Measurements from ENCODE around the gene DUSP28.

Gene DUSP28

DNA sequence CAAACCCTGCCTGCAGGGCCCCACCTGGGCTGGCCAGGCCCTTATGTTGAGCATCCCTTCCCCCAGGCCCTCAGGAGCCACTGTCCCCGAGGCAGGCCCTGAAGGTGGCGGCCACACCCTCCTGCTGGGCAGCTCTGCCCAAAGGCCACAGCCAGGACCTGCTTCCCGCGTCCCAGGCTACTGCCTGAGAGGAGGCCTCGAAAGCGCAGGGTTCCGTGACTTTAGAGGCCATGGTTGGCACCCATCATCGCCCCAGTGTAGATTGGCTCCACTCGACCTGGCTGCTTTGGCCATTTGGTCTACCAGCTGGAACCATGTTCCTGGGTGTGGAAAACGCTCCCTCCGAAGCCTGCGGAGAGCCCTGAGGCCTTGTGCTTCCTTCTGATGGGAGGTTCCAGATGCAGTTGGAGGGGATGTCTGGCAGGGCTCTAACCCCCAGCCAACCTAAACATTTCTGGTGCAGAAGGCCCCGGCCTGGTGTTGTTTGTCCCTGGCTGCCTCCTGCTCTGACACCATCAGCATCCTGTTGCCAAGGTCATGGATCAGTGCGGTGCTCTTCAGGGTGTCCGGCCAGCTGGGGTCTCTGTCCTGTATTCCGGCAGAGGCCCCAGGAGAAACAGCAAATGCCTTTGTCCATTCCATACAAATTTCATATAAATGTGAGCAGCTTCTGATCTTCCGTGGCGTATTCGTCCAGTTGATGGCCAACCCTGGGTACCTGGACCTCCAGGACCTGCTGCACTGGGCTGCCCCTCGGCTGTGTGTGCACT, 41.1 kb downstream of the DUSP28 start:
- DNase-seq = no peak

DNA sequence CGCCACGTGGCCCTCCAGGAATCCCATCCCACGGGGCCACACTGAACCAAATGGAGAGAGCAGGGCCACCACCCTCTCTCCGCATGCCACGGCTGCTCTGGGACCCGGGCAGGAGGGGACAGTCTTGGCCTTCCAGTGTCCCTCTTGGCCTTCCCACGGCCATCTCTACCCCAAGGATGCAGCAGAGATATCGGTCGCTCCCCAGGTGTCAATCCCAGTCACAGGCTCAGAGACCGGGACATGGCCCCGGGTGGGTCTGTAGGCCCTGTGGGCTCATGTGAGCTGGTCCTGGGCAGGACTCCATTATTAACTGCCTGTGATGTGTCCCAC, 41.6 kb downstream of the DUSP28 start:
- DNase-seq = no peak

- no peak for DNase-seq
These were observed 42.3 kb downstream of the DUSP28 start for GRCh38 chr2:240602266-240603050.

DNA sequence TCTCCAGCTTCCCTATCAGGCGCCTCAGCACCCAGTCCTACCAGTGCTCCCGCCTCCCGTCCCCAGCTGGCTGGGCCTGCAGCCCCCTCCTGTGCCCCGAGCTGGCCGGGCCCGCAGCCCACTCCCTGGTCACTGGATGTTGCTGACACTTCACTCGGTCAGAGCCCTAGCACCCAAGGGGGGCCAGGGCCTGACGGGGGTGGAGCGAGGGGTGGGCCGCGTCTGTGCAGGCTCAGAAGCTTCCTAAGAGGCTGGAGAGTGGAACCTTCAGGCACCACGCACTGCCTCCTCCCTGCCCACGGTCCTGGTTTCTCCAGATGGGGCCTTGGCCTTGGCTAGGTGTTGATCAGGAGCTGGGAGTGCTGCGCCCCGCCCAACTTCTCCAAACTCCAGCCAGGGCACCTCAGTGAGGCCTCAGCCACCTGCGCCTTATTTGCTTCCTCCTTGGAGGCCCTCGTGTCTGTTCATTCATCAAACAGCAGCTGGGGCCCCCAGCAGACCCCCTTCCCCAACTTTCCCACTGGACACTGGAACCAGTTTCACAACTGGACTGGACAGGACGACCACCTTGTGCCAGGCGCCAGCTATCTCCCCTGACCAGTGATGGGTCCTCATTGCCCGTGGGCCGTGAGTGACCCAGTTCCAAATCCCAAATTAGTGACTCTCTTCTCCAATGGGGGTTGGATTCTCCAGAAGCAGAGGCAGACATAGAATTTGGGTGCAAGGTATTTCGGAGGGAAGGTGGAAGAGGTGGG, 43.1 kb downstream of the DUSP28 start:
- DNase-seq = no peak

- DNase-seq = no peak
These were observed 43.7 kb downstream of the DUSP28 start for GRCh38 chr2:240603846-240604245.

- peak; percentile 68 for DNase-seq
These were observed 44.3 kb downstream of the DUSP28 start for GRCh38 chr2:240604291-240604938.

GRCh38 chr2:240604939-240605716, 45.0 kb downstream of the DUSP28 start:
- DNase-seq = no peak

- DNase-seq = no peak
These were observed 45.9 kb downstream of the DUSP28 start for GRCh38 chr2:240605867-240606743.

- peak; percentile 90 for DNase-seq
These were observed 51.5 kb downstream of the DUSP28 start for GRCh38 chr2:240611601-240612210.

Data from MV-4-11 (cell line).